HCT116 (cell line): ENCODE data around the gene TAMALIN.

Experiments used
- CBX3 ChIP-seq: IDR thresholded peaks from 2 replicates; pipeline ENCODE4 v1.6.1; 2012; ENCODE audit warnings: low read depth
- CEBPB ChIP-seq: IDR thresholded peaks from 2 replicates; pipeline ENCODE4 v1.6.1; 2012; ENCODE audit warnings: low read depth
- CTCF ChIP-seq, 3 experiments: fragments of 200-600 bp in 1 of 3; sonication (generic) in 1 of 3; IDR thresholded peaks in 2 of 3; conservative IDR thresholded peaks in 1 of 3; 2 replicates each; pipeline ENCODE4 v1.5.1; 2012 to 2017; ENCODE audit warnings: low read depth in 2 of 3, low read length in 2 of 3, antibody characterized with exemption in 1 of 3, borderline replicate concordance in 1 of 3, control low read depth in 1 of 3, mild to moderate bottlenecking in 1 of 3, mixed read lengths in 1 of 3, mixed run types in 1 of 3, moderate library complexity in 1 of 3; ENCODE audit not compliant: insufficient read depth in 1 of 3
- EZH2 ChIP-seq: fragments of 200-600 bp; sonication (generic); IDR thresholded peaks from 2 replicates; pipeline ENCODE4 v1.6.1; 2017; ENCODE audit warnings: antibody characterized with exemption, mixed run types
- JUND ChIP-seq: IDR thresholded peaks from 2 replicates; pipeline ENCODE4 v1.6.1; 2012
- MAX ChIP-seq: IDR thresholded peaks from 2 replicates; pipeline ENCODE4 v1.6.1; 2012
- POLR2A ChIP-seq: IDR thresholded peaks from 2 replicates; pipeline ENCODE4 v1.7.0; 2011; ENCODE audit warnings: borderline replicate concordance; ENCODE audit not compliant: insufficient read depth, insufficient read length; ENCODE audit errors: extremely low read depth
- POLR2AphosphoS5 ChIP-seq: IDR thresholded peaks from 2 replicates; pipeline ENCODE4 v1.6.1; 2011; ENCODE audit warnings: mild to moderate bottlenecking, low read depth, low read length, moderate library complexity
- RAD21 ChIP-seq: IDR thresholded peaks from 2 replicates; pipeline ENCODE4 v1.6.1; 2012; ENCODE audit warnings: low read depth, mild to moderate bottlenecking
- SIN3A ChIP-seq: IDR thresholded peaks from 2 replicates; pipeline ENCODE4 v1.6.1; 2012; ENCODE audit warnings: low read depth
- SP1 ChIP-seq: IDR thresholded peaks from 2 replicates; pipeline ENCODE4 v1.6.1; 2012; ENCODE audit warnings: low read depth
- SRF ChIP-seq: IDR thresholded peaks from 2 replicates; pipeline ENCODE4 v1.6.1; 2012; ENCODE audit warnings: low read depth
- TCF7L2 ChIP-seq: IDR thresholded peaks from 2 replicates; pipeline ENCODE4 v1.7.0; 2011; ENCODE audit warnings: borderline replicate concordance, inconsistent platforms; ENCODE audit not compliant: insufficient read depth, insufficient read length; ENCODE audit errors: extremely low read depth
- TF ChIP-seq, protein P1 (sequence below): IDR thresholded peaks from 2 replicates; pipeline ENCODE4 v1.6.1; 2012

GRCh38 chr12:52036587-52037171, 29.9 kb downstream of the TAMALIN start:
- TF ChIP-seq POLR2A (no peak), RAD21 (no peak), CTCF (IDR thresholded peaks at IDR 0.05 in 2 of 3, conservative IDR thresholded peaks at IDR 0.05 in 1 of 3; ENCODE audit: borderline replicate concordance in 1 of 3, insufficient read depth in 1 of 3, low read depth in 2 of 3, low read length in 2 of 3) (no peak), SIN3A (peak; percentile 31; the same call in 1 of the 2 replicates), POLR2AphosphoS5 (peak; percentile 43), CBX3 (no peak), TCF7L2 (peak; percentile 91), JUND (no peak), MAX (peak; percentile 49; the same call in 1 of the 2 replicates), SP1 (peak; percentile 59), EZH2 (no peak), SRF (no peak), CEBPB (no peak; the same call in 1 of the 2 replicates)
- TF ChIP-seq, protein P1, sequence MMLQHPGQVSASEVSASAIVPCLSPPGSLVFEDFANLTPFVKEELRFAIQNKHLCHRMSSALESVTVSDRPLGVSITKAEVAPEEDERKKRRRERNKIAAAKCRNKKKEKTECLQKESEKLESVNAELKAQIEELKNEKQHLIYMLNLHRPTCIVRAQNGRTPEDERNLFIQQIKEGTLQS = no peak
